HT-29 (cell line): Measurements from ENCODE around the gene RSPH9. TPM values are rescaled to one million over a fixed set of nuclear protein-coding genes. Genes with fewer than 3 reads are reported as not detected.
"Not testable (repeated sequence)": the region's sequence is repeated elsewhere in the genome, so short reads cannot be mapped to it uniquely, and the experiment has no call there.

Source experiments
- DNase-seq: peaks from one replicate; pipeline ENCODE4 v3.0.0-alpha.2; 2015; ENCODE audit warnings: low spot score
- total RNA-seq: library from RNA; depleted of rRNA; stranded (reverse); fragments of >200 nt; shearing (Covaris generic); gene quantifications from 2 replicates; pipeline ENCODE4 v1.2.3, GENCODE V29; 2014

RSPH9 gene
- total RNA-seq, 1 experiment from 2014 or later, result not detected

- DNase-seq, result peak; percentile 98
Observed at GRCh38 chr6:43629104-43629504, 15.7 kb upstream of the RSPH9 start, which contains the start of gene GTPBP2. GTPBP2 (minus strand) TSS chr6:43629264; CDS start chr6:43629162, 102 bp downstream.

- DNase-seq, result peak; percentile 98
Observed at GRCh38 chr6:43629505-43630300, 15.1 kb upstream of the RSPH9 start.

- no peak for DNase-seq
Observed at GRCh38 chr6:43630980-43631619, 13.7 kb upstream of the RSPH9 start.

GRCh38 chr6:43633002-43633401 is 11.8 kb upstream of the RSPH9 start:
- DNase-seq, result not testable (repeated sequence)

GRCh38 chr6:43634702-43635303 is 10.0 kb upstream of the RSPH9 start:
- DNase-seq, result no peak

GRCh38 chr6:43635387-43636307 is 9.2 kb upstream of the RSPH9 start, which contains the start of gene MAD2L1BP:
MAD2L1BP (plus strand) TSS chr6:43635840; CDS start chr6:43635876, 36 bp downstream.
- DNase-seq, result peak; percentile 81

GRCh38 chr6:43636308-43636659 is 8.6 kb upstream of the RSPH9 start:
- no peak for DNase-seq

GRCh38 chr6:43639984-43640800 is 4.6 kb upstream of the RSPH9 start:
- no peak for DNase-seq

- DNase-seq, result no peak
Observed at GRCh38 chr6:43645613-43645964, 753 bp downstream of the RSPH9 start.

GRCh38 chr6:43647613-43648012 is 2.8 kb downstream of the RSPH9 start:
- DNase-seq, result no peak

- DNase-seq, result no peak
Observed at GRCh38 chr6:43648248-43648647, 3.4 kb downstream of the RSPH9 start.

- DNase-seq, result not testable (repeated sequence)
Observed at GRCh38 chr6:43652822-43653221, 8.0 kb downstream of the RSPH9 start.

GRCh38 chr6:43657221-43657802 is 12.5 kb downstream of the RSPH9 start:
- no peak for DNase-seq

GRCh38 chr6:43658161-43658560 is 13.3 kb downstream of the RSPH9 start:
- DNase-seq, result no peak

GRCh38 chr6:43662948-43663347 is 18.1 kb downstream of the RSPH9 start:
- DNase-seq, result not testable (repeated sequence)

- DNase-seq, result no peak
Observed at GRCh38 chr6:43665376-43665775, 20.5 kb downstream of the RSPH9 start.

GRCh38 chr6:43666196-43666920 is 21.5 kb downstream of the RSPH9 start:
- no peak for DNase-seq

- peak; percentile 95 for DNase-seq
Observed at GRCh38 chr6:43667245-43668150, 22.7 kb downstream of the RSPH9 start.
